ENCODE results near the gene TEX29. TPM values are rescaled to one million over a fixed set of nuclear protein-coding genes. Genes with fewer than 3 reads are reported as not detected.

TEX29 gene
- total and polyA plus RNA-seq, 8 donors: 0.35 to 1.2 (median 0.58) TPM

DNA sequence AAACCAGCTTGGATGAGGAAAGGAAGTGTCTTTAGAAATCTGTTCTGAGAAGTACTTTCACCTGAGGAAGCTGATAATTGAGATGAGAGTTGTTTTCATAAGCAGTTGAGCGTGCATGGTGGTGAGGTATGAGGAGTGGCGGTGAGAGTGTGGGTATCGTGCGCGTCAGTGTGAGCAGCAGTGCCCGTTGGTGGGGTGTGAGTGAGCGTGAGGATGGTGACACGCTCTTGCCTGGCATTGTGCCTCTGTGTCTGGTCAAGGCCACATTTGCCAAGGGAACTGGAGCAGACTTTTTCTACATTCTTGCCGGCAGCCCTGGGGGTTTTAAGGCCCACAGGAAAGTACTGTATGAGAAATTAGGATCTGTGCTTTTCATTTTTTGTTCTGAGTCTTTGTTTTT lies 36.5 kb upstream of the TEX29 start:
- Histone ChIP-seq H3K27ac (no peak overlapping the region), H3K4me1 (no peaks in the 10 kb centered on the region), H3K4me3 (no peak overlapping the region), H3K27me3 (no peaks in the 10 kb centered on the region), H3K9me3 (no peaks in the 10 kb centered on the region), H3K36me3 (peaks cover 0 to 98% of the 10 kb centered on the region in 2 donors)
- TF ChIP-seq CTCF (IDR thresholded peaks at IDR 0.05): no peak
- no peak for ATAC-seq
- intact Hi-C loops (cut with DNase I): no loop called here
- DNase-seq: no peak

DNA sequence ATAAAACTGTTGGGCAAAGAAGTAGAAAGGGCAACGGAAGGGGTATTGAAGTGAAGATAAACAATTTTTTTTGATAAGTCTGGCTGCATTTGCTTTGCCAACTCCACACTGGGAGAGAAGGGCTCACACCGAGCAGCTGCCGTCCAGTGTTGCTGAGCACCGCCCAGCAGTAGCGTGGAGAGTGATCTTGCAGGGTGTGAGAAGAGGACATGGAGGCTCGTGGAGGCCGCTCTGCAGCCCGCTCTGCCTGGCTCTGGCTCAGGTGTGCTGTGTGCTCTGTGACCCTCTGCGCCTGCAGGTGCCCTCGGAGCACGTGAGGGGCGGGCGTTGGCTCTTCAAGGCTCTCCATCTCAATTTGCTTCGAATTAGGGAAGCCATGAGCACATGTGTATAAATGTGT lies 35.9 kb upstream of the TEX29 start:
- intact Hi-C loops (cut with DNase I): no loop called here
- no peak for ATAC-seq

GRCh38 chr13:111286162-111286561 lies 34.3 kb upstream of the TEX29 start:
- TF ChIP-seq CTCF (IDR thresholded peaks at IDR 0.05): no peak
- H3K4me1 ChIP-seq: no peaks in the 10 kb centered on the region
- no peak for DNase-seq
- no peak for ATAC-seq
- no peaks in the 10 kb centered on the region for H3K27me3 ChIP-seq
- H3K9me3 ChIP-seq: no peaks in the 10 kb centered on the region
- no peak overlapping the region for H3K27ac ChIP-seq
- no peak overlapping the region for H3K4me3 ChIP-seq
- intact Hi-C loops (cut with DNase I): no loop called here
- H3K36me3 ChIP-seq: peaks cover 0 to 98% of the 10 kb centered on the region in 2 donors

More for the DNA sequence above, 35.9 kb upstream of the TEX29 start:
- no peak for TF ChIP-seq CTCF (IDR thresholded peaks at IDR 0.05)
- peaks cover 0 to 98% of the 10 kb centered on the region in 2 donors for H3K36me3 ChIP-seq
- DNase-seq: no peak
- no peaks in the 10 kb centered on the region for H3K4me1 ChIP-seq
- no peaks in the 10 kb centered on the region for H3K9me3 ChIP-seq
- no peaks in the 10 kb centered on the region for H3K27me3 ChIP-seq
- no peak overlapping the region for H3K4me3 ChIP-seq
- no peak overlapping the region for H3K27ac ChIP-seq

DNA sequence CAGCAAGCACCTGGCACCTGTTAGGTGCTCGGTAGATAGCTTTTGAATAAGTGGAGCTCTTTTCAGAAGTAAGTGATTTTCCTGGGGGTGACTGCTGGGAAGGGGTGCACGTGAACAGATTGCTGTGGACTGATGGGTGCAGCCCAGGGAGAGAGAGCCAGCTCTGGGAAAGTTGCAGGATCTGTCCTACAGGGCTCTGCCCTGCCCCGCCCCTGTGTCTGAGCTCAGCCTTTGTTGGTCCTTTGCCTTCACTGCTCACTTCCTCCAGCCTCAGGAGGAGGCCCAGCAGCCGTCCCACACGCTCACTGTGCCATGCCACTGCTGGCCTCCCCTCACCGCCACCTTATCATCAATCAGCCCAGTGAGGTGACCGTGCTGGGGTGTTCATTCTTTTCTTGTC lies 33.7 kb upstream of the TEX29 start:
- intact Hi-C loops (cut with DNase I): no loop called here
- ATAC-seq: no peak

DNA sequence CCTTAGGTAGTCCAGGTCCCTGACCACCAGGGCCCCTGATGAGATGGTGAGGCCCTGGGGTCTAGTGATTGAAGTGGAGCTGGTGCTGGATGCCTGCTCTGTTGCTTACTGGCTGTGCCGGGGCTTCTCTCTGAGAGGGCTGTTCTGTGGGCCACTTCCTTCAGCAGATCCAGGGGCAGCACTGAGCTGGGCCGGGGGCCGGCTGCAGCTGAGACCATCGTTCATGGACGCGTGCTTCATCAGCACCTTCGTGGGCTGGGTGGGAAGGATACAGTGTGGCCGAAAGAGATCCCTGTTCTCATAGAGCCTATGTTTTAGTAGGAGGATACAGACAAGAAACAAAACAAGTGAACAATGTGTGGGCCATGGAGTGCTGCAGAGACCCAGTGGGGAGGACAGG lies 33.2 kb upstream of the TEX29 start:
- H3K9me3 ChIP-seq: no peaks in the 10 kb centered on the region
- H3K4me1 ChIP-seq: no peaks in the 10 kb centered on the region
- no peaks in the 10 kb centered on the region for H3K27me3 ChIP-seq
- no peak for TF ChIP-seq CTCF (IDR thresholded peaks at IDR 0.05)
- no peak overlapping the region for H3K4me3 ChIP-seq
- DNase-seq (no peak), ATAC-seq (no peak)
- intact Hi-C loops (cut with DNase I): no loop called here
- H3K27ac ChIP-seq: no peak overlapping the region
- peaks cover 0 to 98% of the 10 kb centered on the region in 2 donors for H3K36me3 ChIP-seq

More for the DNA sequence above, 33.7 kb upstream of the TEX29 start:
- Histone ChIP-seq H3K9me3 (no peaks in the 10 kb centered on the region), H3K4me3 (no peak overlapping the region), H3K27me3 (no peaks in the 10 kb centered on the region), H3K4me1 (no peaks in the 10 kb centered on the region), H3K36me3 (peaks cover 0 to 98% of the 10 kb centered on the region in 2 donors), H3K27ac (no peak overlapping the region)
- no peak for DNase-seq
- TF ChIP-seq CTCF (IDR thresholded peaks at IDR 0.05): no peak

All from left lung (tissue), 10 donors.